SJSA1 (cell line): ENCODE measurements around the gene MITF. TPM values are rescaled to one million over a fixed set of nuclear protein-coding genes. Genes with fewer than 3 reads are reported as not detected.

Experiments used
- DNase-seq, 2 experiments: peaks; one replicate each; pipeline ENCODE4 v3.0.0-alpha.2; 2015 to 2020; ENCODE audit warnings: low spot score in 2 of 2, low read depth in 1 of 2
- H3K27ac ChIP-seq: fragments of 250-450 bp; sonication (Bioruptor Pico); 2 replicates; pipeline ENCODE4 v1.5.1; 2020; ENCODE audit warnings: mild to moderate bottlenecking, moderate library complexity
- H3K27me3 ChIP-seq: fragments of 250-450 bp; sonication (Bioruptor Pico); replicated peaks from 2 replicates; pipeline ENCODE4 v1.5.1; 2020; ENCODE audit warnings: mild to moderate bottlenecking, moderate library complexity
- H3K36me3 ChIP-seq: fragments of 250-450 bp; sonication (Bioruptor Pico); 2 replicates; pipeline ENCODE4 v1.5.1; 2020; ENCODE audit warnings: mild to moderate bottlenecking
- H3K4me1 ChIP-seq: fragments of 250-450 bp; sonication (Bioruptor Pico); replicated peaks from 2 replicates; pipeline ENCODE4 v1.6.1; 2021; ENCODE audit warnings: mild to moderate bottlenecking
- H3K4me3 ChIP-seq: fragments of 250-450 bp; sonication (Bioruptor Pico); 2 replicates; pipeline ENCODE4 v1.5.1; 2020; ENCODE audit warnings: mild to moderate bottlenecking
- H3K9me3 ChIP-seq: fragments of 250-450 bp; sonication (Bioruptor Pico); replicated peaks from 2 replicates; pipeline ENCODE4 v1.5.1; 2020; ENCODE audit warnings: mild to moderate bottlenecking
- total RNA-seq: library from RNA; depleted of rRNA; stranded (reverse); fragments of >200 nt; shearing (Covaris generic); gene quantifications from 2 replicates; pipeline ENCODE4 v1.2.3, GENCODE V29; 2014

The MITF gene
- total RNA-seq, 1 experiment from 2014 or later, result 16.5 TPM

- no peak overlapping the region for H3K27ac ChIP-seq
- H3K4me1 ChIP-seq, result no peaks in the 10 kb centered on the region
- no peak for DNase-seq
- H3K36me3 ChIP-seq, result peaks cover 24% of the 10 kb centered on the region
- no peaks in the 10 kb centered on the region for H3K9me3 ChIP-seq
- no peak overlapping the region for H3K4me3 ChIP-seq
- H3K27me3 ChIP-seq, result no peaks in the 10 kb centered on the region
These were observed 222.6 kb downstream of the MITF start for GRCh38 chr3:69961706-69962439.

- H3K36me3 ChIP-seq, result peaks cover 24% of the 10 kb centered on the region
- no peaks in the 10 kb centered on the region for H3K4me1 ChIP-seq
- no peak overlapping the region for H3K27ac ChIP-seq
- H3K9me3 ChIP-seq, result no peaks in the 10 kb centered on the region
- no peak overlapping the region for H3K4me3 ChIP-seq
- H3K27me3 ChIP-seq, result no peaks in the 10 kb centered on the region
- no peak for DNase-seq
These were observed 224.4 kb downstream of the MITF start for GRCh38 chr3:69963643-69964042.

- no peak for DNase-seq
- no peak overlapping the region for H3K27ac ChIP-seq
- no peaks in the 10 kb centered on the region for H3K9me3 ChIP-seq
- no peak overlapping the region for H3K4me3 ChIP-seq
- H3K27me3 ChIP-seq, result no peaks in the 10 kb centered on the region
- no peaks in the 10 kb centered on the region for H3K4me1 ChIP-seq
- peaks cover 7% of the 10 kb centered on the region; the same call in 1 of the 2 replicates for H3K36me3 ChIP-seq
These were observed 227.9 kb downstream of the MITF start for GRCh38 chr3:69967156-69967555.

- Histone ChIP-seq H3K4me3 (no peak overlapping the region), H3K9me3 (no peaks in the 10 kb centered on the region), H3K36me3 (no peaks in the 10 kb centered on the region), H3K27me3 (no peaks in the 10 kb centered on the region), H3K4me1 (no peaks in the 10 kb centered on the region), H3K27ac (no peak overlapping the region)
- DNase-seq, result no peak
These were observed 231.6 kb downstream of the MITF start for GRCh38 chr3:69970827-69971226.

- no peaks in the 10 kb centered on the region for H3K4me1 ChIP-seq
- DNase-seq, result no peak
- H3K27me3 ChIP-seq, result no peaks in the 10 kb centered on the region
- no peak overlapping the region for H3K27ac ChIP-seq
- H3K9me3 ChIP-seq, result no peaks in the 10 kb centered on the region
- no peak overlapping the region for H3K4me3 ChIP-seq
- no peaks in the 10 kb centered on the region for H3K36me3 ChIP-seq
These were observed 233.4 kb downstream of the MITF start for GRCh38 chr3:69972672-69973071.

- Histone ChIP-seq H3K36me3 (no peaks in the 10 kb centered on the region), H3K4me1 (no peaks in the 10 kb centered on the region)
These were observed 236.8 kb downstream of the MITF start for GRCh38 chr3:69976021-69976420.

GRCh38 chr3:69983546-69984265 lies 244.4 kb downstream of the MITF start:
- DNase-seq, result no peak
- Histone ChIP-seq H3K36me3 (no peaks in the 10 kb centered on the region), H3K27me3 (no peaks in the 10 kb centered on the region)

More at GRCh38 chr3:69976021-69976420, 236.8 kb downstream of the MITF start:
- Histone ChIP-seq H3K27me3 (no peaks in the 10 kb centered on the region), H3K27ac (no peak overlapping the region), H3K9me3 (no peaks in the 10 kb centered on the region), H3K4me3 (no peak overlapping the region)
- DNase-seq, result no peak

GRCh38 chr3:69985266-69985665 lies 246.0 kb downstream of the MITF start:
- DNase-seq, result no peak
- no peaks in the 10 kb centered on the region for H3K9me3 ChIP-seq
- H3K4me1 ChIP-seq, result no peaks in the 10 kb centered on the region
- no peaks in the 10 kb centered on the region for H3K36me3 ChIP-seq
- no peaks in the 10 kb centered on the region for H3K27me3 ChIP-seq
- no peak overlapping the region for H3K4me3 ChIP-seq
- H3K27ac ChIP-seq, result no peak overlapping the region

More at GRCh38 chr3:69983546-69984265, 244.4 kb downstream of the MITF start:
- Histone ChIP-seq H3K9me3 (no peaks in the 10 kb centered on the region), H3K4me1 (no peaks in the 10 kb centered on the region), H3K27ac (no peak overlapping the region), H3K4me3 (no peak overlapping the region)

- Histone ChIP-seq H3K27me3 (no peaks in the 10 kb centered on the region), H3K4me3 (no peak overlapping the region), H3K36me3 (no peaks in the 10 kb centered on the region), H3K4me1 (no peaks in the 10 kb centered on the region), H3K9me3 (no peaks in the 10 kb centered on the region), H3K27ac (no peak overlapping the region)
- no peak for DNase-seq
These were observed 247.2 kb downstream of the MITF start for GRCh38 chr3:69986419-69986818.

- no peak overlapping the region for H3K27ac ChIP-seq
- no peaks in the 10 kb centered on the region for H3K4me1 ChIP-seq
- H3K4me3 ChIP-seq, result no peak overlapping the region
- DNase-seq, result no peak
- no peaks in the 10 kb centered on the region for H3K27me3 ChIP-seq
- no peaks in the 10 kb centered on the region for H3K9me3 ChIP-seq
- H3K36me3 ChIP-seq, result no peaks in the 10 kb centered on the region
These were observed 248.6 kb downstream of the MITF start for GRCh38 chr3:69987833-69988232.

- Histone ChIP-seq H3K9me3 (no peaks in the 10 kb centered on the region), H3K36me3 (no peaks in the 10 kb centered on the region), H3K27me3 (no peaks in the 10 kb centered on the region), H3K27ac (no peak overlapping the region), H3K4me1 (peaks cover 3% of the 10 kb centered on the region), H3K4me3 (no peak overlapping the region)
- no peak for DNase-seq
These were observed 254.5 kb downstream of the MITF start for GRCh38 chr3:69993757-69994156.

GRCh38 chr3:69994919-69995318 lies 255.7 kb downstream of the MITF start:
- no peak overlapping the region for H3K27ac ChIP-seq
- no peak for DNase-seq
- H3K27me3 ChIP-seq, result no peaks in the 10 kb centered on the region
- H3K36me3 ChIP-seq, result no peaks in the 10 kb centered on the region
- H3K9me3 ChIP-seq, result no peaks in the 10 kb centered on the region
- peaks cover 15% of the 10 kb centered on the region for H3K4me1 ChIP-seq
- H3K4me3 ChIP-seq, result no peak overlapping the region

GRCh38 chr3:69997631-69998307 lies 258.5 kb downstream of the MITF start:
- H3K4me1 ChIP-seq, result peaks cover 29% of the 10 kb centered on the region
- H3K36me3 ChIP-seq, result no peaks in the 10 kb centered on the region
- H3K9me3 ChIP-seq, result no peaks in the 10 kb centered on the region
- H3K27me3 ChIP-seq, result no peaks in the 10 kb centered on the region
- no peak overlapping the region for H3K4me3 ChIP-seq
- DNase-seq, result no peak
- no peak overlapping the region for H3K27ac ChIP-seq

- Histone ChIP-seq H3K4me3 (peak overlapping the region; percentile 20), H3K27ac (peak overlapping the region; percentile 63), H3K36me3 (no peaks in the 10 kb centered on the region), H3K27me3 (no peaks in the 10 kb centered on the region), H3K4me1 (peaks cover 29% of the 10 kb centered on the region), H3K9me3 (no peaks in the 10 kb centered on the region)
- DNase-seq, result no peak
These were observed 259.5 kb downstream of the MITF start for GRCh38 chr3:69998759-69999139.
